HEK293T (cell line): Measurements from ENCODE around the gene NDUFA13.

Experiments
- CTCF ChIA-PET: fragments of 350-600 bp; formaldehyde crosslinking; extraction: SDS; loops from one replicate; lab custom pipeline; 2021; ENCODE audit warnings: antibody characterized with exemption, inconsistent platforms; lab: Yijun Ruan, JAX
- POLR2A ChIA-PET: fragments of 350-600 bp; formaldehyde crosslinking; extraction: SDS; loops from one replicate; lab custom pipeline; 2020; ENCODE audit warnings: antibody characterized with exemption, inconsistent platforms; lab: Yijun Ruan, JAX
- DNase-seq: peaks from one replicate; pipeline ENCODE4 v3.0.0; 2012; ENCODE audit warnings: mixed read lengths; ENCODE audit errors: extremely low spot score
- ARNT ChIP-seq: fragments of 450-650 bp; IDR thresholded peaks from 2 replicates; pipeline ENCODE4 v1.6.1; 2017; ENCODE audit warnings: mild to moderate bottlenecking
- BHLHE40 ChIP-seq: fragments of 450-650 bp; IDR thresholded peaks from 2 replicates; pipeline ENCODE4 v1.6.1; 2016; ENCODE audit warnings: mild to moderate bottlenecking, moderate library complexity, borderline replicate concordance
- CTBP1 ChIP-seq: fragments of 450-650 bp; IDR thresholded peaks from 2 replicates; pipeline ENCODE4 v1.6.1; 2016; ENCODE audit warnings: borderline replicate concordance
- ELF4 ChIP-seq: fragments of 450-650 bp; IDR thresholded peaks from 2 replicates; pipeline ENCODE4 v1.6.1; 2017; ENCODE audit warnings: antibody characterized with exemption
- FOXA1 ChIP-seq: fragments of 450-650 bp; IDR thresholded peaks from 2 replicates; pipeline ENCODE4 v1.6.1; 2016; ENCODE audit warnings: mild to moderate bottlenecking
- FOXK2 ChIP-seq: fragments of 450-650 bp; IDR thresholded peaks from 2 replicates; pipeline ENCODE4 v1.6.1; 2016; ENCODE audit warnings: mild to moderate bottlenecking
- FOXM1 ChIP-seq: fragments of 450-650 bp; IDR thresholded peaks from 2 replicates; pipeline ENCODE4 v1.6.1; 2017; ENCODE audit warnings: mild to moderate bottlenecking, borderline replicate concordance
- HDGF ChIP-seq: fragments of 450-650 bp; IDR thresholded peaks from 2 replicates; pipeline ENCODE4 v1.6.1; 2017; ENCODE audit warnings: antibody characterized with exemption, borderline replicate concordance
- L3MBTL2 ChIP-seq: fragments of 450-650 bp; conservative IDR thresholded peaks from 2 replicates; pipeline ENCODE4 v1.6.1; 2016; ENCODE audit warnings: mild to moderate bottlenecking
- LEF1 ChIP-seq: fragments of 450-650 bp; IDR thresholded peaks from 2 replicates; pipeline ENCODE4 v1.6.1; 2017; ENCODE audit warnings: mild to moderate bottlenecking, borderline replicate concordance
- NFRKB ChIP-seq: fragments of 450-650 bp; IDR thresholded peaks from 2 replicates; pipeline ENCODE4 v1.6.1; 2016; ENCODE audit warnings: mild to moderate bottlenecking, moderate library complexity
- SP1 ChIP-seq: fragments of 450-650 bp; IDR thresholded peaks from 2 replicates; pipeline ENCODE4 v1.6.1; 2017
- SUZ12 ChIP-seq: fragments of 450-650 bp; IDR thresholded peaks from 2 replicates; pipeline ENCODE4 v1.6.1; 2016; ENCODE audit warnings: mild to moderate bottlenecking
- TARDBP ChIP-seq: fragments of 450-650 bp; IDR thresholded peaks from 2 replicates; pipeline ENCODE4 v1.6.1; 2016
- ZNF384 ChIP-seq: fragments of 450-650 bp; IDR thresholded peaks from 2 replicates; pipeline ENCODE4 v1.6.1; 2016
- TF ChIP-seq, protein P1 (sequence below): fragments of 450-650 bp; IDR thresholded peaks from 2 replicates; pipeline ENCODE4 v1.6.1; 2016

NDUFA13 gene

DNA sequence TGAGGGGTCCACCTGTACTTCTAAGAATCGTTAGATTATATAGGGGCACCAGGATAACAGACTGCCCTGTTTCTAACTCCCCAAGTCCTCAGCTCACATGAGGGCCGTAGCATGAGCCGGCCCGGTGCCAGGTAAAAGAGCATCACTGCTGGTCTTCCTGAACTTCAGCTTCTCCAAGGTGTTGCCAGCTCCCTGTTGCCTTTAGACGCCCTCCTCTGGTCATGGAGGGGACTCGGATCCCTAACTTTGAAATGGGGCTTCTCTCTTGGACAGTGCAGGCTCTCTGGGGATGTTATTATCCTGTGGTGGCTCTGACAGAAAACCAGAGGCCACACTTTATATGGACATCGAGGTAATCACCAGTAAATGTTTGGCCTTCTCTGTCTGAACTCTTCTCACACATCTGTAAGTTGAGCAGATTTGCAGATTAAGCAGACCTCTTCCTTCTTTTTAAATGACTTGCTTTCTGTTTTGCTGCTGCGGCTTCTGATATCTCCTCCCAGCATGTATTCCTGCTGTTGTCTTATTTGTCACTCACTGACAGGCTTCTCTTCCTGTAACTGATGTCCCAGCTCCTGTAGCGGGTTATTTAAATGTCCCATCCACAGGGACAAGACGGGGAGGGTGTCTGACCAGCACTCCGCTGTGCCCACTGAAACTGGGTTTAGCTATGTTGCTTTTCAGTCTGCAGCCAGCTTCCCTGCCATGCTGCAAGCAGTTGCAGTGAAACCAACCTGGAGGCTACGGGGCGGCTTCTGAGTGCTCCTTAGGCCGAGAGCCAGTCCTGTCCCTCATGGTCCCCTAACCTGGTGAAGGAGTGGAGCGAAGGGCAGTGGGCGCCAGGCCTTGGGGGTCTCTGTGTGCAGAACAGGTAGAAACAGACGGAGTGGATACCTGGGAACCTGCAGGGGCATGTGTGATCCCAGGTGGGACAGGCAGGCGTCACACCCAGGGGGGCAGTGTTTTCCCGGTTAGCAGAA is 39.9 kb upstream of the NDUFA13 start:
- TF ChIP-seq FOXA1 = no peak
- TF ChIP-seq, protein P1, sequence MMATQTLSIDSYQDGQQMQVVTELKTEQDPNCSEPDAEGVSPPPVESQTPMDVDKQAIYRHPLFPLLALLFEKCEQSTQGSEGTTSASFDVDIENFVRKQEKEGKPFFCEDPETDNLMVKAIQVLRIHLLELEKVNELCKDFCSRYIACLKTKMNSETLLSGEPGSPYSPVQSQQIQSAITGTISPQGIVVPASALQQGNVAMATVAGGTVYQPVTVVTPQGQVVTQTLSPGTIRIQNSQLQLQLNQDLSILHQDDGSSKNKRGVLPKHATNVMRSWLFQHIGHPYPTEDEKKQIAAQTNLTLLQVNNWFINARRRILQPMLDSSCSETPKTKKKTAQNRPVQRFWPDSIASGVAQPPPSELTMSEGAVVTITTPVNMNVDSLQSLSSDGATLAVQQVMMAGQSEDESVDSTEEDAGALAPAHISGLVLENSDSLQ = no peak
- no peak for TF ChIP-seq FOXK2
- TF ChIP-seq SUZ12 = no peak
- no peak for TF ChIP-seq ARNT
- no peak for TF ChIP-seq SP1
- TF ChIP-seq HDGF = no peak
- POLR2A ChIA-PET = no interaction called here
- CTCF ChIA-PET = interaction anchor here (0.6 to 1.5 kb wide), 7 partner anchors 9 to 110 kb away, joined by 3 to 7 read pairs (median 4); no protein-coding TSS in a partner anchor
- peak; percentile 31 for DNase-seq

DNA sequence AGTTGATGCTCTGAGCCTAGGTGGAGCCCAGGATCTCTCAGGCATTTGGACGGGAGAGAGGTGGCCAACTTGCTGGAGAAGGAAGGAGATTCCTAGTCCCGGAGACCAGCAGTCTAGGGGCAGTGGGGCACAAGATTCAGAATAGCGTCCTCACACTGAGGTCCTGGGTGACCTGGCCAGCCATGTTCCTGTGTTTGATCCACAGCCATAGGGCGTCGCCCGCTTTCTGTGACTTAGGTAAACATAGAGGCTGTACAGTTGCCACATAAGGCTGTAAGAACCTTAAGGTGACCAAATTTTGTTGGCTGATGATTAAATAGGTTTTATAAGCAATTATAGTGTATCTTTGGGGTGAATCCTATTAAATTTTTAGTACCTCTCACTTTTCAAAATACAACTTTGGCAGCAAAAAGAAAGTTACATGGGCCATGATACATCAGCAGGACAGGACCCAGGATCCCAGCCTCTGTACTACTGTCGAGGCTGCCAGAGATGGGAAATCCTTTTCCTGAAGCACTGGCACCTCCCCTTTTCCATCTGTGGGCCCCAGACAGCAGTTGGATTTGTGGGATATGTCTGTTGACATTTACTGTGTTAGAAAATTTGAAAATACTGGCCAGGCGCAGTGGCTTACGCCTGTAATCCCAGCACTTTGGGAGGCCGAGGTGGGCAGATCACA is 38.2 kb upstream of the NDUFA13 start:
- POLR2A ChIA-PET = no interaction called here
- CTCF ChIA-PET = interaction anchor here (0.7 kb wide), 1 partner anchor 155 kb away, joined by 3 read pairs; no protein-coding TSS in a partner anchor
- TF ChIP-seq NFRKB (no peak), ARNT (no peak), FOXA1 (no peak), FOXK2 (no peak), L3MBTL2 (no peak), LEF1 (no peak), CTBP1 (no peak), ELF4 (no peak), TARDBP (no peak), SUZ12 (no peak), HDGF (no peak), FOXM1 (no peak), BHLHE40 (no peak)
- no peak for DNase-seq

DNA sequence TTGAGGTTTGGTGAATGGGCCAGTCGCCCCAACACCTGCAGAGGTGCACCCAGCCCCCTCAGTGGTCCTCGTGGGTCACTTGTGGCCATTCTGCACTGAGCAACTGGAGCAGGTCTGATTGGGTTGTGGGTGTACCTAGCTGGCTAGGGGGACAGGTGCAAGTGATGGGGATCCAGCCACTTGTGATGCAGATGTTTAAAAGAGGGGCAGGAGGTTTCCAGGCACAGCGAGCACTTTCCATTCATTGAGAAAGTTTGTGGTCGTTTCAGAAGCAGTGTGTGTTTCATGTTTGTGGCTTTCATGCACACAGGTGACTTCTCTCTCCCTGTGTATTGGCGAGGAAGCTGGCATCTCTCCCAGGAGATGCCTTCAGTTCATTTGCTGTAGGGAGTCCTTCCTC is 35.3 kb upstream of the NDUFA13 start:
- POLR2A ChIA-PET = no interaction called here
- CTCF ChIA-PET = no interaction called here
- TF ChIP-seq, protein P1 = no peak
- TF ChIP-seq ZNF384 (no peak), NFRKB (no peak), HDGF (no peak), SP1 (no peak), L3MBTL2 (no peak), ELF4 (no peak), CTBP1 (no peak)
- DNase-seq = no peak

DNA sequence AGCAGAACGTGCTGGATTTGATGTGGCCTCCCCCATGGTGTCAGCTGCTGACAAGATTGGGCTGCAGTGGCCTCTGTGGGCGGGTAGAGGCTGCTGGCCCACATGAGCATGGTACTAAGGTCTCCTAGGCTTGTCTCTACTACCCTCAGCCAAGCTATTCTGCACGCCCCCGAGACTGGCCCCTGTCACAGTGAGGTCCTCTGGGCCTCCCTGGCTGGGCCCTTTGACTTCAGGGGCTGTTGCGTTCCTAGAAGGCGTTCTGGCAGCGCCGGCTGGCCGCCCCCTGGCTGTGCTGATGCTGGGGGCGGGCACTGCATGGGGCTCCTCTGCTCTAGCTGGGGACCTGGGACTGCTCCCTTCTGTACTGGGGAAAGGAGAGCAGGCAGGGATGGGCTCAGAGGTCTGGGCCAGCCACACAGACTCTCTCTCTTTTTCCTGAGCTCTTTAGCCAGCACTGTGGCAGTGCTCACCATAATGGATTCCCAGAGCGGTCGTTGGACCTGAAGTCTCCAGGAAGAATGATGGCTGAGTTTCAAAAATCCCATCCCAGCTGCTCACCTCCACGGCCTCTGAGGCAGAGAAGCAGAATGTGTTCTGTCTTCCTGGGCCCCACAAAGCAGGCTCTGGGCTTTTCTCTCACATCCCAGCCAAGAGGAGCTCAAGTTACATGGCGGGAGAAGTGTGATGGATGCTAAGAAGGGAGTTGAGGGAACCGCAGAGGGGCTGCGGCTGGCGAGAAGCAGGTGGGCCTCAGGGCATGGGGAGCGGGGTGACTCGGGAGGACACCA is 33.0 kb upstream of the NDUFA13 start:
- DNase-seq = no peak
- CTCF ChIA-PET = no interaction called here
- TF ChIP-seq FOXA1 = no peak
- TF ChIP-seq SP1 = no peak
- TF ChIP-seq FOXM1 = no peak
- no peak for TF ChIP-seq NFRKB
- no peak for TF ChIP-seq L3MBTL2
- TF ChIP-seq ELF4 = no peak
- no peak for TF ChIP-seq HDGF
- no peak for TF ChIP-seq BHLHE40
- TF ChIP-seq CTBP1 = no peak
- TF ChIP-seq ARNT = no peak
- TF ChIP-seq LEF1 = no peak
- no peak for TF ChIP-seq FOXK2
- no peak for TF ChIP-seq TARDBP
- POLR2A ChIA-PET = interaction anchor here (1.5 kb wide), 1 partner anchor 118 kb away, joined by 4 read pairs; no protein-coding TSS in a partner anchor

DNA sequence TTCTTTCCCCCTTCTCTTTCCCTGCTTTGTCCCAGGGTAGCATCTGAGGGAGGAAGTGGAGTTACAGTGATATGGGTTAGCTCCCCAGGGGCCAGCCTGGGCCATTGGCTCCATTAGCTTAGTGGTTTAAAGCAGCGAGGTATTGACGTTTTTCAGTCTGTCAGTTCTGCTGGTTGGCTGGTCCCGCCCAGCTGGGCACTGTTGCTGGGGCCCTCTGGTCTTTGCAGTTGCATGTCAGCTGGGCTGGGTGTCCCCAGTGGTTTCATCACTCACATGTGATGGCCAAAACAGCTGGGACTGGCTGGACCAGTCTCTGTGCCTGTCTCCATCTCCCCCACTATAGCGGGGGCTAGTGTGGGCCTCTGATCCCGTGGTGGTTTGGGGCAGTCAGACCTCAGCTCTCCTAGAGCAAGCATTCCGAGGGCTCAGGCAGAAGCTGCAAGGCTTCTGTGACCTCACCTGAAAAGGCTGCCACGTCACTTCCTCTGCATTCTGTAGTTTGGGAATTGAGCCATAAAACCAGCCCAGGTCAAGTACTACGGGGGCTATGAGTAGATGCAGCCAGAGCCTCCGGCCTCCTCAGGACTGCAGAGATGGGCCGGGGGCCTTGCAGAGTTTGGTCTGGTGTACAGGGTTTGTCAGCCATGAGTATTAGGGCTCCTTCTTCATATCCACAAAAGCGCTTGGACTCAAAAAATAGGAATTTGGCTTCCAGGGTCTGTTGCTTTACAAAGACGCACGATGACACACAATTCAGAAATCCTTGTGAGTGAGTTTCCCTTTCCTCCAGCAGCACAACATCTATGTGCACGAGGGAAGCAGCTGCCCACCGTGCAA is 30.6 kb upstream of the NDUFA13 start:
- DNase-seq = no peak
- CTCF ChIA-PET = interaction anchor here (0.5 to 1.2 kb wide), 3 partner anchors 9 to 43 kb away, joined by 3 to 4 read pairs (median 4); no protein-coding TSS in a partner anchor
- TF ChIP-seq FOXA1 (no peak), ZNF384 (no peak), SUZ12 (no peak), ELF4 (no peak)
- POLR2A ChIA-PET = interaction anchor here (1.0 kb wide), 1 partner anchor 121 kb away, joined by 3 read pairs; no protein-coding TSS in a partner anchor
